DOHH2 (cell line): ENCODE measurements around the gene PHF21B.

Experiments
- CTCF ChIP-seq: fragments of 200-600 bp; sonication (generic); IDR thresholded peaks from one replicate; pipeline ENCODE4 v1.5.1; 2014; ENCODE audit warnings: antibody characterized with exemption, mild to moderate bottlenecking, low read depth, low read length; ENCODE audit not compliant: poor library complexity, severe bottlenecking
- EZH2phosphoT487 ChIP-seq: fragments of 200-600 bp; sonication (generic); IDR thresholded peaks from 2 replicates; pipeline ENCODE4 v1.6.1; 2017; ENCODE audit warnings: borderline replicate concordance, mild to moderate bottlenecking, antibody characterized with exemption, low read length, moderate library complexity, mixed read lengths

- no peak for TF ChIP-seq EZH2phosphoT487
- TF ChIP-seq CTCF, result no peak
Observed at GRCh38 chr22:44931766-44932165, 78.0 kb downstream of the PHF21B start.
